Right lung (tissue), 5 donors: Measurements from ENCODE around the gene INTS13. TPM values are rescaled to one million over a fixed set of nuclear protein-coding genes. Genes with fewer than 3 reads are reported as not detected.
"Not testable (repeated sequence)": the region's sequence is repeated elsewhere in the genome, so short reads cannot be mapped to it uniquely, and the experiment has no call there.

Source experiments
- DNase-seq, 2 donors: peaks; one replicate each; pipeline ENCODE4 v3.0.0-alpha.2; 2013
- polyA plus RNA-seq, 5 donors: library from polyadenylated mRNA; unstranded; fragments of 120-200 nt; gene quantifications; one replicate each; pipeline versions ENCODE4 v1.2.1 to v1.2.3, GENCODE V29; 2013; ENCODE audit warnings: inconsistent platforms in 1 of 5, low replicate concordance in 1 of 5; ENCODE audit not compliant: insufficient read length in 5 of 5, insufficient read depth in 1 of 5

The INTS13 gene
- polyA plus RNA-seq, 5 donors, result 30.1 to 38.7 (median 36.0) TPM

DNA sequence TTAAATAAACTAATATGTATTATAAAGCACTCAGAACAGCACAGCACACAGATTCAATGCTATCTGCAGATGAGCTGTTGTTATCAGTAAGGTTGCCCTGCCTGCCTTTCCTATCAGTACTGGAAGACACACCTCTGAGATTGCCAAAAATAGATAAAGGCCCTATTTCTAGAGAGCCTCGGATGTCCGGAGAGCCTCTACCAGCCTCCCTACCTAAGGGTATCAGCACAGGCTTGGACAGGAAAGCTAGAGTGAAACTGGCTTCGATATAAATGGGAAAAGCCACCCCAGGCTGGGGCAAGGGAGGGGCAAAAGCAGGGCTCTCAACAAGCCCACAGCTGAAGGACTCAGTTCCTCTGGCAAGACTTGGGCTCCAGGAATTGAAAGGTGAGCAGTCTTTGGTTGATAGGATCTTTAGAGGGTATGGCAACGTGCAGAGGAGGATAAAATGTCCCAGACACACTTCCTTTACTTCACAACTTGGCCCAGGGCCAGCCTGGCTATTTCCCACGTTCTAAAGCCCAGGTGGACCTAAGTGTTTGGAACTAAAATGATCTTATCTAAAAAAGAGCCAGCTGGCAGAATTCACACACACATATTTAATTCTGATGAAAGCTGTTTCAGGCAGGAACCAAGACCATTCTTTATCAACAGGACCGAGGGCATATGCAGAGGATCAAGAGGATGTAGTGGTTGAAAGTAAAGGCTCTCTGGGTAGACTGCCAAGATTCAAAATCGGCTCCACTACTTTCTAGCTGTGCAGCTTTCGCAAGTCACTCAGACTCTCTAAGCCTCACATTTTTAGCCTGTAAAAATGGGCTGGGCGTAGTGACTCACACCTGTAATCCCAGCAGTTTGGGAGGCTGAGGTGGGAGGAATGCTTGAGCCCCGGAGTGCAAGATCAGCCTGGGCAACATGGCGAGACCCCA is 67.0 kb downstream of the INTS13 start:
- peak; percentile 58 to 61 for DNase-seq

- DNase-seq, result no peak
Measured at GRCh38 chr12:26869908-26870459, 67.8 kb downstream of the INTS13 start.

DNA sequence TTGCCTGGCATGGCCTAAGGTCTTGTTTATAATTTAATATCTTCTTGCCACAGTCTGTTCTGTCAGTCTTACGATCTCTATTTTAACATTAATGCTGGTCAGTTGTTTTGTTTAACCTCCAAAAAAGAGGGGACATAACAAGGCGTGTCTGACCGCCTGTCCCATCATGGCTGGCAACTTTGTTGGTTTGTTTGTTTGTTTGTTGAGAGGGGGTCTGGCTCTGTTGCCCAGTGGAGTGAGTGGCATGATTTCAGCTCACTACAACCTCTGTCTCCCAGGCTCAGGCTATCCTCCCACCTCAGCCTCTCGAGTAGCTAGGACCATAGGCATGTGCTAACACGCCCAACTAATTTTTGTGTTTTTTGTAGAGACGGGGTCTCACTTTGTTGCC is 68.7 kb downstream of the INTS13 start:
- DNase-seq, result no peak

DNA sequence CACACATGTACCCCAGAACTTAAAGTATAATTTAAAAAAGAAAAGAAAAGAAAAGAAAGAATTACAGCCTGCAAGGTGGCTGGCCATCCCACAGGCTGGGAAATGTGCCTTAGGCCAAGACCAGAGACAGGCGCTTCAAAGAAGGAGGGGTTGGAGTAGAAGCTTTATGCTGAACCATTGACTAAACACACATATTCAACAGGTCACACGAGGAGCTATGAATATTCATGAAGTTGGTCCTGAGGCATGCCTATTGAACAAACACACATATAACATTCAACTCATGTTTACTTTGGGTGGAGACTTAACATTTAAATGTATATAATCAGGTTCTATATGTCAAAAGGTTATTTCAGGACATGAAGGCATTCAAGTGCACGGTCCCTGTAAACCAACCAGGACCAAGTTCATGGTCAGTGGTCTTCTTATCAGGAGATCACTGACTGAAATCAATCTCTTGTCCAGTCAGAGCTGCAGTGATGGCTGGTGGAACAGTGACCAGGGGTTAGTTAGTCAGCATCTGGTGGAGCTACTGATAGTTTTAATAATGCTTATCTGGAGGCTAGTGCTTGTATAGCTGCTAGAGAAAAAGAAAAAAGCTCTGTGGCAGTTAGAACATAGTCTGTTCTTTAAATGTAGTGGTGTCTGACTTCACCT is 69.2 kb downstream of the INTS13 start:
- DNase-seq, result no peak

- DNase-seq, result no peak
Measured at GRCh38 chr12:26867080-26867479, 70.7 kb downstream of the INTS13 start.

GRCh38 chr12:26863515-26863914 is 74.3 kb downstream of the INTS13 start:
- no peak for DNase-seq

GRCh38 chr12:26862787-26863186 is 75.0 kb downstream of the INTS13 start:
- DNase-seq, result not testable (repeated sequence)

DNA sequence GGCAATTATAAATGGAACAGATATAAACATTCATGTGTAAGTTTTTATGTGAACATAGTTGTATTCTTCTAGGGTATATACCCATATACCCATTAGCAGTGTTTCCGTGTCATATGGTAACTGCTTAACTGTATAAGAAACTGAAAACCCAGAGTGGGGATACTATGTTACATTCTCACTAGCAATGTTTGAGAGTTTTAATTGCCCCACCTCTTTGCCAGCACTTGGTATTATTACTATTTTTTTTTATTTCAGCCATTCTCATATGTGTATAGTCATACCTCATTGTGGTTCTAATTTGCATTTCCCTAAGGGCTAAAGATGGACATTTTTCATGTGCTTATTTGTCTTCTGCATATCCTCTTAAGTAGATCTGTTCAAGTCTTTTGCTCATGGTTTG is 76.1 kb downstream of the INTS13 start:
- no peak for DNase-seq

GRCh38 chr12:26857465-26858176 is 80.2 kb downstream of the INTS13 start:
- no peak for DNase-seq

DNA sequence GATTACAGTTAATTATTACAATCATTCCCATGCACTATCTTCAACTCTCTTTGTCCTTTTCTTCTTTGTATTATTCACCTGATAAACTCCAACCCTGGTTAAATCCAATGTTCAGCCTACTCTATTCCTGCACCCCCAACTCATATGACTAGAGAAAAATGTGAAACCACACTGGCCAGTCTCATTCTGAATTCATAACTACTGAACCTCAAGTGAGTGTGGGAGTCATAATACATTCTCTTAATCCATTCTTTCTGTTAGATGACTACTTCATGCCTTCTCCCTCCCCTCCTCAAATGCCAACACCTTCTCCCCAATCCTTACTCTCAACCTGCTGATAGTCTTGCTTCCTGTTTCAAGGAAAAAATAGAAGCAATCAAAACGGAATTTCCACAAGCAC is 82.4 kb downstream of the INTS13 start:
- DNase-seq, result no peak

Other genes starting within 250 kb of the INTS13 start
- gene ITPR2, start 104.8 kb downstream of the INTS13 start, polyA plus RNA-seq, result 1 to 10 TPM; 4.0 to 7.2 (median 6.9) TPM
- gene FGFR1OP2, start 489 bp upstream of the INTS13 start, polyA plus RNA-seq, result 100 to 1,000 TPM in 2 of 5 donors, 10 to 100 TPM in 3; 58.8 to 105 (median 87.2) TPM
- 10 to 100 TPM; 44.3 to 77.9 (median 61.3) TPM for gene TM7SF3, start 76.4 kb upstream of the INTS13 start, polyA plus RNA-seq
- 10 to 100 TPM; 46.6 to 72.8 (median 61.2) TPM for gene MED21, start 84.6 kb upstream of the INTS13 start, polyA plus RNA-seq
- under 1 TPM in 4 of 5 donors, not detected in 1; 0.28 to 0.49 (median 0.39) TPM for gene C12orf71, start 144.6 kb upstream of the INTS13 start, polyA plus RNA-seq